Measurements from ENCODE around the gene SLC22A3.
"Not testable (repeated sequence)": the region's sequence is repeated elsewhere in the genome, so short reads cannot be mapped to it uniquely, and the experiment has no call there.

Gene SLC22A3

GRCh38 chr6:160374836-160375560, 26.8 kb downstream of the SLC22A3 start:
- no peak for DNase-seq

- no peak for DNase-seq
Measured at GRCh38 chr6:160375561-160375949, 27.4 kb downstream of the SLC22A3 start.

- DNase-seq: no peak
Measured at GRCh38 chr6:160376445-160376844, 28.3 kb downstream of the SLC22A3 start.

- DNase-seq: no peak
Measured at GRCh38 chr6:160378218-160378617, 30.0 kb downstream of the SLC22A3 start.

- peak; percentile 4 for DNase-seq
Measured at GRCh38 chr6:160378882-160379281, 30.7 kb downstream of the SLC22A3 start.

DNA sequence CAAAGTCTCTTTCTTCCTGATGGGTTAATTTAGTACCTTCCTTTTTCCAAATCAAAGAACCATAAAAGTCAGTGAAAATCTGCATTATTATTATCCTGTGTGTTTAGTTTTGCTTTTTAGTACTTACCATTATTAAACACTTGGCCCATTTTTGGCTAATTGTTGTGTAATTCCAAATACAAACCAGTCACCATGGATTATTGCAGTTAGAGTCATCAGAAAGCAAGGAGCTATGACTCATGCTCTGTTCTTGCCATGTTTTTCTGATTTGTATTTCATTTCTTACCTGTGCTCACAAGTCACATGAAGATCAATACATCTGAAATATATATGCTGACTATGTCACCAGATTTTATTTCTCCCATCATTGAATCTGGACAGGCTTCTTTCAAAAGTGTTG, 31.3 kb downstream of the SLC22A3 start:
- DNase-seq: no peak

DNA sequence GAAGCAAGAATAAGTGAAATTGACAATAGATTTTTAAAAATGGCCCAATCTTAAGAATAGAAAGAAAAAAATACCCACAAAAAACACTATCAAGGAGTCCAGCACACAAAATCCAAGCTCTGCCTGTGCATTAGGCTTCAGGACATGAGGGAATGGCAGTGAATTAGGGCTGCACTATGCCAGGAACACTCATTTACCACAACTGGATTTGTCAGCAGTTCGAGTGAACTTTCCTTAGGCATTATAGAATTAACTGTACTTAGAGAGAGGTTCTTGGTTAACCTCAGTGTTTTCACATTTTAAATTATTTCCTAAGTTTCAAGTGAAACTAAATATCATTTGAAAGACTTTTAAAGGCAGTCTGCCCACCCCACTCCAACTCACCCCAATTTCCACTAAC, 34.8 kb downstream of the SLC22A3 start:
- no peak for DNase-seq

DNA sequence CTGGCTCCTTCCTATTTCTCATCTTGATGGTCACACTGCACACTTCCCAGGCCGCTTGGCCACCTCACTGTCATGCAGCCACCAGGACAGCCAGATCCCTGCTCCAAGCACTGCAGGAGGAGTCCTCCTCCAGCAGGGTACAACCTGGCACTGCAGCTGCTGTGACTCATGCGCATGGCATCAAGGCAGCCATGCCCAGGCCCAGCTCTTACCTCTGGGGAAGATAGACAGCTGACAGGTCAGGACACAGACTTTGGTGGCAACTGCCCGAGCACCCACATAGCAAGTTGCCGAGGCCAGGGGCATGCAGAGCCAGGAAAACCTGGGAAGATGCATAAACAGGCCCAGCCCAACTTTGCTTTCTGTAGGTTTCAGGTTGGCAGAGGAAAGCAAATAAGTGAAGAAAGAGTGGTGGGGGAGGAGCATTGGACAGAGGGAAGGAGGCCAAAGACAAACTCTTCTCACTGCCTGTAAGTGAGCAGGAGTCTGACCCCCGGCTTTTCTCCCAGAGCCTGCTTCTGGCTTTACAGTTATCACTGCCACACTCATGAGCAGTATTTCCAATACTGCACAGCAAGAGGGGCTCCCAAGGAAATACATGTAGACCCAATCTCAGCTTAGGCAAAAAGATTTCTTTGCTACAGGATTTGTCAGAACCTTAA, 38.8 kb downstream of the SLC22A3 start:
- no peak for DNase-seq

DNA sequence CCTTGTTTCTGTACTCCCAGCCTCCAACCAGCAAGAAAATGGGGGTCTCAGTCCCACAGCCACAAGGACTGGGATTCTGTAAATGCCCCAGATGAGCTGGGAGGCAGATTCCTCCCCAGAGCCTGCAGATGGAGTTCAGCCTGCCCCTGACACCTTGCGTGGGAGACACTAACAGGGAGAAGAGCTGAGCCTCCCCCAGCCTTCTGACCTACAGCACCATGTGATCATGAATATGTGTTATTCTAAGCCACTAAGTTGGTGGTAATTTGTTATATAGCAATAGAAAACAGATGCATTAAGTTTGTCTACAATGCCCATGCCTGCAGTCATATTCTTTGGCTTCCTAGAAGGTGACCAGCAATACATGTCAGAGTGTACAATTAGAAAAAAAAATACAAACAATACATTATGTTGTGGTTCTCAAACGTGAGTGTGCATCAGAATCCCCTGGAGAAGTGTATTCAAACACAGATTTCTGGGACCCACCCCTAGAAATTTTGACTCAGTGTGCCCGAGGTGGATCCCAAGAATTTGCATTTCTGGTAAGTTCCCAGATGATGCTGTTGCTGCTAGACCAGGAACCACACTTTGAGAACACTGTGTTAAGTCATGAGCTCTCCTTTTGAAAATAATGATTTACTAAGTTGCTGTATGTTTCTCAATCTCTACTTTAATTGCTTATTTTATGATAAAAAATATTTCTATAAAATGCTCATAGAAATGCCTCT, 39.9 kb downstream of the SLC22A3 start:
- DNase-seq: no peak

DNA sequence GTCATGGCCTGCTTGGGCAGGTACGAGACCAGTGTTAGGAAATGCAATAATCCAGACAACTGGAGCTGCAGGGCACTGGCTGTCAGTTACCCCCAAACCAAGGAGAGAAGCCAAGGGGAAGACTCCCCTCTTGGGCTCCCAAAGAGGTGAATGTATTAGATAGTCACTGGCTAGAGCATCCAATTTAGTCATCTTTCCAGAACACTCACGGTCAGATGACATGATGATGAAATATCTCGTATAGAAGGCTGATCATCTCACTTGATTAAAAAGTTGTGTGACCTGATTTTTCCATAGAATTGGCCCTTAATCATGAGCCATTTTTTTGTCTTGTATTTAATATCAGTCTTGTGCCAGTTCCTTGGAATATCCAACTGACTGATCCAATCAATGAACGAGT, 40.7 kb downstream of the SLC22A3 start:
- no peak for DNase-seq

GRCh38 chr6:160391419-160392116, 43.4 kb downstream of the SLC22A3 start:
- DNase-seq: no peak

GRCh38 chr6:160393442-160393841, 45.3 kb downstream of the SLC22A3 start:
- not testable (repeated sequence) for DNase-seq

DNA sequence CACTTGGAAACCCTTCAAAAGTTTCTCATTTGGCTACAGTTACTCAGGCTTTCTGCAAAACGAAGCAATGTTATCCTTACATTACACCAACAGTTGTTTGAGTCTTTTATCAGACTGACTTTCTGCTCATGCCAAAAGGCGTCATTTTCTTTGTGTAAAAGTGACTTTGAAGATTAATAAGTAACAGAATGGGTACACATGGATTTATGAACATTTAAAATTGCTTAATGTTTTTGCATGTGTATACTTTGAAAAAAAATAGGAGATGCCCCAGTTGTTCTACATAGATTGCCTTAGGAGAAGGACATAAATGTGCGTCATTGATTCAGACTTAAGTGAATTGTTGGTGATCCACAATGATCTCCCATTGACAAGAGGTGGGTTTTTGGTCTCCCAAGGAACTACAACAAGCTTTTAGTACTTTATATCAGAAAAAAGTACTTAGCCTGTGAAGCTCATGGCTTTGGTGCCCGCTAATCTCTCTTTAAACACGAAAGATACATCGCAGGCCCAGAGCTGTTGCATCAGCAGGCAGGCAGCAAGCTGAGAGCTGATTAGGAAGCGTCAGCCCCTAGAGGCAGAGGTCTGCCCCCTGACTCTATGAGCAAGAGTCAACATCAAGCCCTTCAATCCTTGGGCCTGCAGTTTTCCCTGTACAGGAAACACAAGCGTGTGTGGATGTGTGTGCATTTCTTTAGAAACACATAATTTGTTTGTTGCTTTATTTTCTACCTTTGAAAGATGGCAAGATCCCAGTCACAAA, 45.9 kb downstream of the SLC22A3 start:
- no peak for DNase-seq

GRCh38 chr6:160394654-160395035, 46.5 kb downstream of the SLC22A3 start:
- no peak for DNase-seq

DNA sequence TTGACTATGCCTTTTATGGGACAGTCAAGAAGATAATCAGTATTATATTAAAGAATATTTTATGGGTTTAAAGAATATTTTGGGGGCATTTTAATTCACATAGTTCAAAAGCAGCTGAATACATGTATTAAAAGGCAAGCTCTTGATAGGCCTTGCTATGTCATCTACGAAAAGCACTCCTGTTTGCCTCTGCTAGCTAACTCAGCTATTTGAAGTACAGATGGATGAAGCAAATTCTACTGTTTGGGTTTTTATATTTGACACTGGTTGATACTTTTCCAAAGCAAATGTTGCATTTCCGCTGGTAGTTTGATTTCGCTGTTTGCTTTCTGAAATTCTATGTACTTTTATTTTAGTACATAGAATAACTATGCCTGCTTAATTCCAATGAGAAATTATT, 47.0 kb downstream of the SLC22A3 start:
- DNase-seq: no peak

DNA sequence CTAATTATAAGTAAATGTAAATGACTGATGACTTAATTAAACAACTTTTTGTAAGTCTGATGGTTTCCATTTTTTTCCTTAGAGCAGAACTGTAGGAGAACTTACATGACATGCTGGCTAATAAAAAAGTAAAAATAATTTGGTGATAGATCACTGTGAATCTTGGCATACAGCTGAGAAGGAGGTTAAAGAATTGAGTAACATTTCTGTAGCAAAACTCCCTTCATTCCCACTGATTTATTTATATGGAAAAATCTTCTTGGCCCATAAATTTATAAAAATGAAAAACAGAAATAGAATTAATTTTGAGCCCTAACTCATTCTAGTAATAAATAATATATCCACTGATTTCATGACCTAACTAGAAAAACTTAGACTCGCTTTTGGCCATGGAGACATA, 48.1 kb downstream of the SLC22A3 start:
- DNase-seq: no peak

GRCh38 chr6:160398674-160399271, 50.6 kb downstream of the SLC22A3 start:
- no peak for DNase-seq

- DNase-seq: no peak
Measured at GRCh38 chr6:160400446-160400845, 52.3 kb downstream of the SLC22A3 start.

- DNase-seq: no peak
Measured at GRCh38 chr6:160408528-160408927, 60.4 kb downstream of the SLC22A3 start.

DNA sequence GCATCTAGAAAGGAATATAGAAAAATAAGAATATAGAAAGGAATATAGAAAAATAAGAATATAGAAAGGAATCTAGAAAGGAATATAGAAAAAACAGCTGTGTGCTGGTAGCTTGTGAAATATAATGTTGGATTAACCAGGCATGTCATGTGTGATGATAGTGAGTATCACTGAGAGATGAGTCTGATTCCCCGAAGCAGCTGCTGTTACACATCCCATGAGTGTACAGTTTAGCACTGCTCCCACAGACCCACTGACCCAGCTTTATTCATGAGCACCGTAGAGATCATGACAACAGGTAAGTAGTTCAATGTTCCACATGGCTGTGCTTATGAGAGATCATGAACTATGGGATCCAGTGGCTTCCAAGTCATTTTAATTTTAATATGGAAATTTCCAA, 64.8 kb downstream of the SLC22A3 start:
- no peak for DNase-seq

GRCh38 chr6:160417146-160417545, 69.0 kb downstream of the SLC22A3 start:
- DNase-seq: no peak

DNA sequence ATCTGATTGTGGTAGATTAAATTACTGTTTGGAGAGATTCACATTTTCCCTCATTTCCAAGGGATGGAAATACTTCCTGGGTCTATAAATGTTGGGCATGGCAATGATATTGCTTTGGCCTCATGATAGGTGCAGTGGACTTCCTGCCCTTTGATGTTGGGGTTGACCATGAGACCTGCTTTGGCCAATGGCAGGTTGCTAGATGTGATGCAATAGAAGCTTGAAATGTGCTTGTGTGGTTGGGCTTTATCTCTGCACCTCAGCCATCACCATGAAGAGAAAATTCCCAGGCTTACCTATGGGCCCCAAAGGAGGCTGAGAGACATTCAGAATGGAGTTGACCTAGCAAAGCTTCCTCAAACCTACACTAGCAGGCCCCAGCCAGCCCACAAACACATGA, 69.4 kb downstream of the SLC22A3 start:
- DNase-seq: no peak

Measured in eye (tissue), 1 donor.